Upper lobe of right lung (tissue), 1 donor: ENCODE results near the gene UTF1. TPM values are rescaled to one million over a fixed set of nuclear protein-coding genes. Genes with fewer than 3 reads are reported as not detected.
"Not testable (repeated sequence)": the region's sequence is repeated elsewhere in the genome, so short reads cannot be mapped to it uniquely, and the experiment has no call there.

Source experiments
- ATAC-seq: fragments of 200-7000 bp; cut with Tn5 transposase; one replicate; pipeline ENCODE4 v1.9.1; 2020; ENCODE audit warnings: mild to moderate bottlenecking, moderate library complexity
- DNase-seq: peaks from one replicate; pipeline ENCODE4 v3.0.0-alpha.2; 2020
- H3K27ac ChIP-seq: fragments of 200-600 bp; one replicate; pipeline ENCODE4 v1.8.0; 2022
- H3K27me3 ChIP-seq: fragments of 200-600 bp; one replicate; pipeline ENCODE4 v1.8.0; 2022; ENCODE audit warnings: mild to moderate bottlenecking
- H3K36me3 ChIP-seq: fragments of 200-600 bp; one replicate; pipeline ENCODE4 v1.8.0; 2022
- H3K4me1 ChIP-seq: fragments of 200-600 bp; one replicate; pipeline ENCODE4 v1.8.0; 2022
- H3K4me3 ChIP-seq: fragments of 200-600 bp; one replicate; pipeline ENCODE4 v1.8.0; 2022; ENCODE audit warnings: mild to moderate bottlenecking
- H3K9me3 ChIP-seq: fragments of 200-600 bp; one replicate; pipeline ENCODE4 v1.8.0; 2022
- intact Hi-C: fragments of 100-400 bp; cut with DNase I; formaldehyde crosslinking; loops from one replicate; pipeline ENCODE4 v1.11.0; 2022
- total RNA-seq: library from RNA; stranded (reverse); fragmentation: NEBNext Ultra II Directional; extraction: Animal tissue kit (Norgen Biotek cat#: 25700); gene quantifications from one replicate; pipeline ENCODE4 v1.2.1, GENCODE V29; 2021
- TF ChIP-seq, protein P1 (sequence below): fragments of 200-600 bp; IDR thresholded peaks from one replicate; pipeline ENCODE4 v1.8.0; 2022; ENCODE audit warnings: antibody characterized with exemption
- donor health status: DM: no; HTN: yes; CAD: no; lungs with severe emphysema.

The UTF1 gene
- total RNA-seq, 1 donor from 2014 or later: not detected

DNA sequence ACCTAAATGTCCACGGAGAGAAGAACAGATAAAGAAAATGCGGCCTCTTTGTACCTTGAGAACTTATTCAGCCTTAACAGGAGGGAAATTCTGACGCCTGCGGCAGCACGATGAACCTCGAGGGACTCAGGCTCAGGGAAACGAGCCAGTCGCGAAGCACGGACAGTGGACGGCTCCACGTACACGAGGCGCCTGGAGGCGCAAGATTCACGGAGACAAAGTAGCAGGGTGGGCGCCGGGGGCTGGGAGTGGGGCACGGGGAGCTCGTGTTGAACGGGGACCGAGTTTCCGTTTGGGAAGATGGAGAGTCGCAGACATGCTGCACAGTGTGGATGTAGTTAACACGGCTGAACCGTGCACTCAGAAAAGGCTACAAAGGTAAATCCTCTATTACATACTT lies 13.2 kb upstream of the UTF1 start:
- H3K9me3 ChIP-seq: no peaks in the 10 kb centered on the region
- intact Hi-C loops: no loop called here
- TF ChIP-seq, protein P1, sequence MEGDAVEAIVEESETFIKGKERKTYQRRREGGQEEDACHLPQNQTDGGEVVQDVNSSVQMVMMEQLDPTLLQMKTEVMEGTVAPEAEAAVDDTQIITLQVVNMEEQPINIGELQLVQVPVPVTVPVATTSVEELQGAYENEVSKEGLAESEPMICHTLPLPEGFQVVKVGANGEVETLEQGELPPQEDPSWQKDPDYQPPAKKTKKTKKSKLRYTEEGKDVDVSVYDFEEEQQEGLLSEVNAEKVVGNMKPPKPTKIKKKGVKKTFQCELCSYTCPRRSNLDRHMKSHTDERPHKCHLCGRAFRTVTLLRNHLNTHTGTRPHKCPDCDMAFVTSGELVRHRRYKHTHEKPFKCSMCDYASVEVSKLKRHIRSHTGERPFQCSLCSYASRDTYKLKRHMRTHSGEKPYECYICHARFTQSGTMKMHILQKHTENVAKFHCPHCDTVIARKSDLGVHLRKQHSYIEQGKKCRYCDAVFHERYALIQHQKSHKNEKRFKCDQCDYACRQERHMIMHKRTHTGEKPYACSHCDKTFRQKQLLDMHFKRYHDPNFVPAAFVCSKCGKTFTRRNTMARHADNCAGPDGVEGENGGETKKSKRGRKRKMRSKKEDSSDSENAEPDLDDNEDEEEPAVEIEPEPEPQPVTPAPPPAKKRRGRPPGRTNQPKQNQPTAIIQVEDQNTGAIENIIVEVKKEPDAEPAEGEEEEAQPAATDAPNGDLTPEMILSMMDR: no peak
- peak overlapping the region; percentile 24 for H3K27ac ChIP-seq
- no peak for DNase-seq
- no peak overlapping the region for H3K4me3 ChIP-seq
- H3K4me1 ChIP-seq: no peaks in the 10 kb centered on the region
- no peaks in the 10 kb centered on the region for H3K36me3 ChIP-seq
- H3K27me3 ChIP-seq: peaks cover 13% of the 10 kb centered on the region
- ATAC-seq: no peak

DNA sequence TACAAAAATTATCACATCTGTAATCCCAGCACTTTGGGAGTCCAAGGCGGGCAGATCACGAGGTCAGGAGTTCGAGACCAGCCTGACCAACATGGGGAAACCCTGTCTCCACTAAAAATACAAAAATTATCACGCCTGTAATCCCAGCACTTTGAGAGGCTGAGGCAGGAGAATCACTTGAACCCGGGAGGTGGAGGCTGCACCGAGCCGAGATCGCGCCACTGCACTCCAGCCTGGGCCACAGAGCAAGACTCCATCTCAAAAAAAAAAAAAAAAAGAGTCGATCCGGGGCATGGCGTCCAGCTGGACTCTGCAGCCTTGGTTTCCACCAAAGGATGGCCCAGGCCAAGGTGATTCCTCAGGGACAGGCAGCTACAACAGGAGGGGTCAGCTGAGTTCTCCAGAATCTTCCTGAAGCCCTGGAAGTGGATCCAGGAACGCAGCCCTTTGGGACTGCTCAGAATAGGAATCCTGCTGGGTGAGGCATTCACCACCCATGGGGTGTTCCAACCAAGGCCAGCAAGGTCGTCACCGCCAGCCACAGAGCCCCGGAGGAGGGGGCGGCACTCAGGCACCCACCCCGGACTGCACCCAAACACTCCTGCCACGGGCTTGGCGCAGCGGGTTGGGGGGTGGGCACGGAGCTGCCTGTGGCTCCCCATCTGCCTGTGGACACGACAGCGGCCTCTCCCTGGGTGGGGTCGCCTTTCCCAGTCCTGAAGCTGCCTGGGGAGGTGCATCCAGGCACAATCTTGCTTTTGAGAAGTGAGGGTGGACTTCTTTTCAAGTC lies 12.0 kb upstream of the UTF1 start:
- ATAC-seq (no peak), DNase-seq (no peak)
- Histone ChIP-seq H3K9me3 (no peaks in the 10 kb centered on the region), H3K4me3 (no peak overlapping the region), H3K4me1 (no peaks in the 10 kb centered on the region), H3K36me3 (no peaks in the 10 kb centered on the region), H3K27me3 (peaks cover 13% of the 10 kb centered on the region), H3K27ac (no peak overlapping the region)
- intact Hi-C loops: no loop called here
- TF ChIP-seq, protein P1: no peak

DNA sequence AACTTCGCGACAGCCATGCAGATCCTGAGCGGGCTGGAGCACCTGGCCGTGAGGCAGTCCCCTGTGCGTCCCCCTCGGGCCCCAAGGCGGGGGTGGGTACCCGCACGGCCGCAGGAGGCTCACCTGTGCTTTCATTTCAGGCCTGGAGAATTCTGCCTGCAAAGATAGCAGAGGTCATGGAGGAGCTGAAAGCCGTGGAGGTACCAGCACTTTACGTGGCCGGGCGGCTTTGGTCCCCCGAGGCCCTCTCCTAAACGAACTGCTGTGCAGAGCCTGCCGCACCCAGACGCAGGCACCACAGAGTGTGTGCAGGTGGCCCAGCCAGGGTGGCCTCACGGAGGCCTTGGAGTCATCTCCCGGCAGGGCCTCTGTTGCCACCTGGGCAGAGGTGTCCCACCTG lies 11.1 kb upstream of the UTF1 start:
- H3K9me3 ChIP-seq: no peaks in the 10 kb centered on the region
- H3K4me1 ChIP-seq: no peaks in the 10 kb centered on the region
- DNase-seq (no peak), ATAC-seq (no peak)
- no peak overlapping the region for H3K4me3 ChIP-seq
- no peak overlapping the region for H3K27ac ChIP-seq
- no peaks in the 10 kb centered on the region for H3K36me3 ChIP-seq
- peaks cover 13% of the 10 kb centered on the region for H3K27me3 ChIP-seq
- intact Hi-C loops: no loop called here
- TF ChIP-seq, protein P1: no peak

DNA sequence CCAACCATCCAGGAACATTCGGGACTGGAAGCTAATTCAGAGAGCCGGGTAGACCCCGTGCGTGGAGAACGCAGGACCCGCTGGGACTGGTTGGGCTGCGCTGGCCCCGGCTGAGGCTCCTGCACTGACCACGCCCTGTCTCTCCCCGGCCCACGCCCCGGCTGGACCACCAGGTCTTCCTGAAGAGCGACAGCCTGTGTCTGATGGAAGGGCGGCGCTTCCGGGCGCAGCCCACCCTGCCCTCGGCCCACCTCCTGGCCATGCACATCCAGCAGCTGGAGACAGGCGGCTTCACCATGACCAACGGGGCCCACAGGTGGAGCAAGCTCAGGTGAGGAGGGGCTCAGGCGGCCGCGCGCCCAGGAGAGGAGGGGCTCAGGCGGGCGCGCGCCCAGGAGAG lies 10.2 kb upstream of the UTF1 start:
- DNase-seq (no peak), ATAC-seq (no peak)
- Histone ChIP-seq H3K4me1 (no peaks in the 10 kb centered on the region), H3K27ac (no peak overlapping the region), H3K9me3 (no peaks in the 10 kb centered on the region), H3K4me3 (no peak overlapping the region), H3K36me3 (no peaks in the 10 kb centered on the region), H3K27me3 (peaks cover 13% of the 10 kb centered on the region)
- TF ChIP-seq, protein P1: no peak
- intact Hi-C loops: no loop called here

DNA sequence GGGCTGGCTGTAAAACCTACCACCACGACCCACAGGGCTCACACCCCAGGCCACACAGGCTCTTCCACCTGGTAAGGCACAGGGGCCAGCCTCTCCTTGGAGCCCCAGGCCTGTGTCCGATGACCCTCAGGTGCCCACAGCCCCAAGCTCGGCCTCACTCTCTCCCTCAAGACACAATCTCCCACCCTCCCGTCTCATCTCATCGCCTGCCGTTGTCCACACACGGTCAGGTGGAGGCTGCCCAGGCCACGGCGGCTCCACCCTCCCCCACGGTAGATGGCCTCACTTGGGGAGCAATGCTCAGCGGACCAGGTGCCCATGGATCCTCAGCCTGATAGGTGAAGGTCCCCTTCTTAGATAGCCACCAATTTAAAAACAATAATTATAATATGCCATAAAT lies 8.7 kb upstream of the UTF1 start:
- Histone ChIP-seq H3K9me3 (no peaks in the 10 kb centered on the region), H3K36me3 (no peaks in the 10 kb centered on the region), H3K4me1 (no peaks in the 10 kb centered on the region), H3K27ac (no peak overlapping the region), H3K4me3 (no peak overlapping the region), H3K27me3 (peaks cover 16% of the 10 kb centered on the region)
- TF ChIP-seq, protein P1: no peak
- ATAC-seq: no peak
- intact Hi-C loops: no loop called here
- DNase-seq: no peak

DNA sequence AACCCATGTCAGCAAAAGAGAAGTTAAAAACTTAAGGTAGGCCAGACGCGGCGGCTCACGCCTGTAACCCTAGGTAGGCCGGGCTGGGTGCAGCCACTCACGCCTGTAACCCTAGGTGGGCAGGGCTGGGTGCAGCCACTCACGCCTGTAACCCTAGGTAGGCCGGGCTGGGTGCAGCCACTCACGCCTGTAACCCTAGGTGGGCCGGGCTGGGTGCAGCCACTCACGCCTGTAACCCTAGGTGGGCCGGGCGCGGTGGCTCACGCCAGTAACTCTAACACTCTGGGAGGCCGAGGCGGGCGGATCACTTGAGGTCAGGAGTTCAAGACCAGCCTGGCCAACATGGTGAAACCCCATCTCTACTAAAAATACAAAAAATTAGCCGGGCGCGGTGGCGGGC lies 8.3 kb upstream of the UTF1 start:
- H3K36me3 ChIP-seq, H3K27ac ChIP-seq, intact Hi-C loops, ATAC-seq, H3K9me3 ChIP-seq, H3K4me1 ChIP-seq, H3K4me3 ChIP-seq, DNase-seq: not testable (repeated sequence)
- H3K27me3 ChIP-seq: peaks cover 20% of the 10 kb centered on the region
